IPS DF 4.7 (cell line): ENCODE data around the gene CHRNA5.

ENCODE experiments used
- DNase-seq: peaks from one replicate; pipeline ENCODE4 v3.0.0-alpha.2; 2013; ENCODE audit warnings: low spot score; ENCODE audit errors: extremely low read depth

Gene CHRNA5

DNA sequence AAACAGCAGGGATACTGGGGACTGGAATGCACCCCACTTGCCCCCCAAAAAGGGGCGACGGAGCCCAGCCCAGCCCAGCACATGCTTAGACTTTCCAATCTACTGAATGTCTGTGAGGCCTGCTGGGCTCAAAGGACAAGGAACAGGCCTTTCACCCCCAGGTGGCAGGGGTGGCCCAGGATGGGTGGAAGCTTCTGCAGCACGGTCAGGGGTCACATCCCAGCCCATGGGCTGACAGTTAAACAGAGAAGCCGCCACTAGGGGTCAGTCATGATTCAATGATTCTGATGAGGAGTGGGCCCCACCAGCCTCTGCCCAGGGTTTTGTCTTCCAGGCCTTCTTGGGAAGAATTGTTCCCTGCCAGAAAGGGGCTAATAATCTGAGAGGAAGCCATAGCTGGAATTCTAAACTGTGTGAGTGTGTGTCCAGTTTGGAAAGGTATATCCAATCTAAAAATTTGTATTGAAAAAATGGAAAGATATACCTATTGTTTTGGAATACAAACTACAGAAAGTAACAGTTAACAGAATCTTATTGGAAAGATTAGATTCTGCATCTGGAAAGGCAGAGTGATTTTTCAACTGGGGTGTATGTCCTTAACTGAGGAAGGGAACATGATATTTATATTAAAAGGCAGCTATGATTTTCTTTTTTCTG is 73.5 kb downstream of the CHRNA5 start:
- peak; percentile 56 for DNase-seq

DNA sequence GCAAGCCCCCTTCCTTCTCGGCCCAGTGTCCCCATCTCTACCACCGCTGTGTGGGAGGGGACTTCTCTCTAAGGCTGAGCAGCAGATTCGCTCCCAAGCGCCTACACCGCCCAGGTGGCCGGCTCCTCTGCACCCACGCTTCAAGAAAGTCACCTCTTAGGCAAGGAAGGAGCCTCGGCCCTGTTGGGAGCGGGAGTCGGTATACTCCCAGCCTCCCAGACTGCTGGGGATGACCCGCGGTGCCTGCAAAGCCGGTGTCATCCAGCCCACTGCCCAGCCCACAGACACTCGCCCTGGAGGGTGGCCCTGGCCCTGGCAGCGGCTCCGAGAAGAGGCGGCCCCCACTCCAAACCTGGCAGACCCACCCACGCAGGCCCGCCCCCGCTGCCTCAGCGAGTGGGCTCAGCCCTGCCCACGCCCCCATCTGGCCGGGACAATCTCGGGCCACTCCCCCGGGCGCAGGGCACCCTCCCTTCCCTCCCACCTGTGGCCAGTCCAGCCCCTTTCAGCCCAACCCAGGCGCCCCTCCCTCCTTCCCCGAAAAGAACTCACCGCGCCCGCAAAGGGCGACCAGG is 75.3 kb downstream of the CHRNA5 start:
- no peak for DNase-seq

DNA sequence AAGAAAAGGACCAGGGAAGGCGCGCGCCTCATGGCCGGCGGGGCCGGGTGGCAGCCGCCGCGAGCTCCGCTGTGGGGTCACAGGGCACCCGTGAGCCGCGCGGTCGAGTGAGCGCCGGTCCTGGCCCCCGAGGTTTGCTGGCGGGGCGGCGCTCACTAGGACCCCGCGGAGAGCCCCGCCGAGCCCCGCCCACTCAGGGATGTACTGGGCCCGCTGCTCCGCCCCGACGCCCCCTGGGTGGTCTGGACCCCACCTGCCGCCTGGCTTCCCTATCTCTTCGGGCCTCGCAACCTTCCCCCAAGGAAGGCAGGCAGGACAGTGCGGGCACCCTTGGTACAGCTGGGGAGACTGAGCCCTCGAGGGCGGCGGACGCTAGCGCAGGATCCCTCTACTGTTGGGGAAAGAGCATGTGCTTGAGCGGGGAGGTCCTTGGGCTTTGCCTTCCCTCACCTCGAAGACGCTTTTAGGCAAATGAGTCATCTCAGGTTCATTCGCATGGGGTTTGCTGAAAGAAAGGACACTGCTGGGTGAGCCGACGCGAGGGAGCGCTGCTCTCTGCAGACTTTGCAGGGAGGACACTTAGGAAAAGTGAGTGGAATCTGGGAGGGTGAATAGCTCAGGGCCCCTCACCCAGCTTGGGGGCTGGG is 75.9 kb downstream of the CHRNA5 start, which contains the start of gene CHRNB4:
Gene CHRNB4, minus strand, starts transcription at position 109 of the 647 bp plus-strand sequence. Its CDS starts 77 bp downstream, at position 32.
- peak; percentile 76 for DNase-seq

DNA sequence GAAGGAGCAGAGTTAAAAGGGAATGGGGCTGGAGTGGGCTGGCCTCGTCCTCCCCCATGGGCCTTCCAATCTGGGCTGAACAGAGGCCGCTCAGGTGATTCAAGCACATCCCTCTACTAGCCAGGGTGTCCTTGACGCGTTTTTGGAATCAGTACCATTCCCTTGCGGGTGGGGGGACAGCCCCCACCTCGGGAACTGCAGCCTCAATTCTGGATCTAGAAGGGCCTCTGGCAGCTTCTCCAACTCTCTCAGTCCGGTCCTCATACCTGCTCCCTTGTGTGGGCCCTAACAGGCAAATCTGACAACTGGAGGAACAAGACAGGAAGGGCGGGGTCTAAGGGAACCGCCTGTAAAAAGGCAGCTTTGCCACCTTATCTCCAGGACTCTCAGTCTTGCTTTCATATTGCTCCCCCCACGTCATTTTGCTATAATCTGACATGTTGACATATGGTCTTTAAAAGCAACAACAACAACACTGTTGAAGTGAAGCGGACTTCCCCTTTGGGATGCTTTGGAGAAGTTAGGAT is 76.5 kb downstream of the CHRNA5 start:
- DNase-seq = no peak

DNA sequence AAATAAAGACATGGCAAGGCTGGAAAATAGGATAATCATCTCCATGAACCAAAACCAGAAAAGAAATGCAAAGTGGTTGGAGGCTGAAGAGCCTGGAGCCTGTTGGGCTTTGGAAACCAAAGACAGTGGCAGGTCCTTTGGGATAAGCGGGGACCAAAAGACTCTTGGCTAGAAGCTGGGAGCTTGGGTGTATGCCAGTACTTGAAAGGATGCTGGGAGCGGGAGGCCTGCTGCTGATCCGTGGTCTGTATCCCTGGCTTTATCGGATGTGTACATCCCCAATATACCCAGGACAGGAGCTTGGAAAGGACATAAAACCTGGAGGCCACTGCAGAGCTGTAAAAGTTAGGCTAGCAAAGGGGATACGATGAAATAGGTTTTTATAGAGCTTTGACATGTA is 77.0 kb downstream of the CHRNA5 start:
- no peak for DNase-seq
